Gastroesophageal sphincter (tissue), 4 donors: ENCODE results near the gene ARMH1. TPM values are rescaled to one million over a fixed set of nuclear protein-coding genes. Genes with fewer than 3 reads are reported as not detected.

Experiments
- ATAC-seq: fragments of 150-250 bp; one replicate; pipeline ENCODE4 v1.9.1; 2016; ENCODE audit warnings: mild to moderate bottlenecking, moderate library complexity
- H3K27ac ChIP-seq, 4 donors: fragments of 200-600 bp; sonication (generic) in 3 of 4; 1 replicate in 3 of 4; 2 replicates in 1 of 4; pipeline ENCODE4 v1.5.1; 2016 to 2019
- H3K27me3 ChIP-seq: fragments of 200-600 bp; sonication (generic); one replicate; pipeline ENCODE4 v1.5.1; 2019
- H3K36me3 ChIP-seq, 2 donors: fragments of 200-600 bp; sonication (generic); one replicate each; pipeline ENCODE4 v1.5.1; 2019; ENCODE audit warnings: control low read depth in 1 of 2
- H3K4me1 ChIP-seq, 3 donors: fragments of 200-600 bp; sonication (generic); 1 replicate in 2 of 3; 2 replicates in 1 of 3; pipeline ENCODE4 v1.5.1; 2016 to 2019; ENCODE audit warnings: control low read depth in 2 of 3
- H3K4me3 ChIP-seq, 2 donors: fragments of 200-600 bp; sonication (generic); one replicate each; pipeline ENCODE4 v1.5.1; 2019; ENCODE audit warnings: mild to moderate bottlenecking in 1 of 2, moderate library complexity in 1 of 2
- H3K9me3 ChIP-seq, 3 donors: fragments of 200-600 bp; sonication (generic); one replicate each; pipeline ENCODE4 v1.5.1; 2017 to 2019; ENCODE audit warnings: control low read depth in 2 of 3
- CTCF ChIP-seq, 4 experiments: fragments of 200-600 bp in 2 of 4; fragments of 450-650 bp in 2 of 4; sonication (generic) in 1 of 4; IDR thresholded peaks; one replicate each; pipeline ENCODE4 v1.5.1; 2017 to 2019; ENCODE audit warnings: antibody characterized with exemption in 4 of 4, mild to moderate bottlenecking in 2 of 4, moderate library complexity in 2 of 4
- EP300 ChIP-seq: sonication (generic); formaldehyde crosslinking; IDR thresholded peaks from one replicate; pipeline ENCODE4 v1.6.1; 2017; ENCODE audit warnings: antibody characterized with exemption, mild to moderate bottlenecking
- POLR2A ChIP-seq, 2 donors: fragments of 450-650 bp; IDR thresholded peaks; one replicate each; pipeline ENCODE4 v1.6.1; 2017; ENCODE audit warnings: antibody characterized with exemption in 2 of 2, mild to moderate bottlenecking in 2 of 2, moderate library complexity in 1 of 2
- POLR2AphosphoS5 ChIP-seq: sonication (generic); formaldehyde crosslinking; IDR thresholded peaks from one replicate; pipeline ENCODE4 v1.6.1; 2017; ENCODE audit warnings: antibody characterized with exemption
- WGBS, 2 donors: methylation state at CpG; one replicate each; pipeline ENCODE4 v1.1.5; 2018; ENCODE audit warnings: low coverage in 1 of 2; 5-methylcytosine and 5-hydroxymethylcytosine counted together
- total RNA-seq, 4 donors: library from RNA; depleted of rRNA; stranded (reverse); fragments of >200 nt; gene quantifications; one replicate each; pipeline ENCODE4 v1.1.0, GENCODE V29; 2016

Gene ARMH1
- total RNA-seq, 4 donors from 2014 or later = 0.66 to 3.0 (median 1.3) TPM

- TF ChIP-seq POLR2A (IDR thresholded peaks at IDR 0.05) = no peak
- peak overlapping the region in 1 of 4 donors; percentile 2 for H3K27ac ChIP-seq
- peaks cover 0 to 26% (median 12%) of the 10 kb centered on the region in 3 donors for H3K4me1 ChIP-seq
- H3K9me3 ChIP-seq = no peaks in the 10 kb centered on the region
- no peaks in the 10 kb centered on the region for H3K27me3 ChIP-seq
- no peak for ATAC-seq
- 88% methylated on average over 4 of the region's 23 CpGs; no CpG with 5 or more reads in 1 of the 2 donors for WGBS, 2 donors
- peaks cover 0 to 94% of the 10 kb centered on the region in 2 donors for H3K36me3 ChIP-seq
- H3K4me3 ChIP-seq = no peak overlapping the region
These were observed 24.2 kb upstream of the ARMH1 start for GRCh38 chr1:44650159-44650831.

- H3K4me3 ChIP-seq = no peak overlapping the region
- no peaks in the 10 kb centered on the region for H3K9me3 ChIP-seq
- peaks cover 0 to 87% of the 10 kb centered on the region in 2 donors for H3K36me3 ChIP-seq
- TF ChIP-seq POLR2AphosphoS5 (no peak), CTCF (IDR thresholded peaks at IDR 0.05) (no peak), POLR2A (IDR thresholded peaks at IDR 0.05) (no peak), EP300 (no peak)
- 61 to 74% methylated on average over 5 to 6 of the region's 8 CpGs for WGBS, 2 donors
- H3K27ac ChIP-seq = peak overlapping the region in 2 of 4 donors; percentile 2 to 53
- no peak for ATAC-seq
- no peaks in the 10 kb centered on the region for H3K27me3 ChIP-seq
- peaks cover 0 to 18% (median 6%) of the 10 kb centered on the region in 3 donors for H3K4me1 ChIP-seq
These were observed 23.4 kb upstream of the ARMH1 start for GRCh38 chr1:44651069-44651468.

- WGBS, 2 donors = 20% methylated on average over 1 of the region's 7 CpGs; no CpG with 5 or more reads in 1 of the 2 donors
- ATAC-seq = peak; percentile 90
- peaks cover 0 to 7% (median 0%) of the 10 kb centered on the region in 3 donors for H3K4me1 ChIP-seq
- no peak overlapping the region for H3K4me3 ChIP-seq
- TF ChIP-seq POLR2AphosphoS5 (no peak), EP300 (no peak), CTCF (IDR thresholded peaks at IDR 0.05) (peak in 3 of 4 experiments; percentile 94 to 97 (median 97)), POLR2A (IDR thresholded peaks at IDR 0.05) (no peak)
- no peaks in the 10 kb centered on the region for H3K9me3 ChIP-seq
- peak overlapping the region in 2 of 4 donors; percentile 23 to 53 for H3K27ac ChIP-seq
- H3K36me3 ChIP-seq = peaks cover 0 to 72% of the 10 kb centered on the region in 2 donors
- no peaks in the 10 kb centered on the region for H3K27me3 ChIP-seq
These were observed 21.9 kb upstream of the ARMH1 start for GRCh38 chr1:44652445-44653106.

GRCh38 chr1:44653107-44653964, 21.2 kb upstream of the ARMH1 start:
- Histone ChIP-seq H3K4me3 (no peak overlapping the region), H3K36me3 (peaks cover 0 to 65% of the 10 kb centered on the region in 2 donors), H3K27ac (no peak overlapping the region), H3K4me1 (peaks cover 0 to 7% (median 0%) of the 10 kb centered on the region in 3 donors), H3K27me3 (no peaks in the 10 kb centered on the region), H3K9me3 (no peaks in the 10 kb centered on the region)
- ATAC-seq = no peak
- no peak for TF ChIP-seq POLR2AphosphoS5
- WGBS, 2 donors = 52 to 77% methylated on average over 4 to 8 of the region's 11 CpGs

GRCh38 chr1:44654621-44655187, 19.8 kb upstream of the ARMH1 start:
- H3K4me3 ChIP-seq = no peak overlapping the region
- TF ChIP-seq POLR2A (IDR thresholded peaks at IDR 0.05) (no peak), CTCF (IDR thresholded peaks at IDR 0.05) (no peak), POLR2AphosphoS5 (no peak), EP300 (no peak)
- no peaks in the 10 kb centered on the region for H3K9me3 ChIP-seq
- peaks cover 0 to 10% (median 0%) of the 10 kb centered on the region in 3 donors for H3K4me1 ChIP-seq
- no peak overlapping the region for H3K27ac ChIP-seq
- peaks cover 0 to 56% of the 10 kb centered on the region in 2 donors for H3K36me3 ChIP-seq
- 89 to 91% methylated on average over 9 to 14 of the region's 35 CpGs for WGBS, 2 donors
- H3K27me3 ChIP-seq = no peaks in the 10 kb centered on the region
- no peak for ATAC-seq
